ENCODE results near the gene SCLY. TPM values are rescaled to one million over a fixed set of nuclear protein-coding genes. Genes with fewer than 3 reads are reported as not detected.

The SCLY gene
- total and polyA plus RNA-seq, 2 of the 8 experiments (the other 6 are each of a cell fraction or from before 2014, with no cell fraction given): 79.0 to 79.5 TPM

DNA sequence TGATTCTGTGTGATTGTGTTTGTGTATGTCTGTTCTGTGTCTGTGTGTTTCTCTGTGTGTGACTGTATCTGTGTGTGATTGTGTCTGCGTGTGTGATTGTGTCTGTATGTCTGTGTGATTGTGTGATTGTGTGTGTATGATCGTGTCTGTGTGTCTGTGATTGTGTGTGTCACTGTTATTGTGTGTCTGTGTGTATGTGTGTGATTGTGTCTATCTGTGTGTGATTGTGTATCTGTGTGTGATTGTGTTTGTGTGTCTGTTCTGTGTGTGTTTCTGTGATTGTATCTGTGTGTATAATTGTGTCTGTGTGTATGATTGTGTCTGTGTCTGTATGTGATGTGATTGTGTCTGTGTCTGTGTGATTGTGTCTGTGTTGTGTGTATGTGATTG lies 66.0 kb downstream of the SCLY start:
- WGBS, 2 experiments (ENCODE audit: extremely low coverage in 1 of 2, insufficient coverage in 1 of 2, insufficient read length in 1 of 2, insufficient replicate concordance in 2 of 2, low coverage in 1 of 2, low lambda C conversion rate in 2 of 2, missing lambda C conversion rate in 1 of 2): 85% methylated on average over 2 of the region's 2 CpGs; no CpG with 5 or more reads in 1 of the 2 experiments
- H2BK20ac ChIP-seq (ENCODE audit: low read length): 0 out of 2 replicates have a peak overlapping the region, but pooled peaks have one; percentile 6
- no peak overlapping the region for H3K27ac ChIP-seq (ENCODE audit: low read depth, low read length)
- H2BK15ac ChIP-seq (ENCODE audit: low read length): peak overlapping the region; percentile 48
- no peaks in the 10 kb centered on the region for H3K79me1 ChIP-seq (ENCODE audit: low read depth, low read length)
- no peak overlapping the region for H3K23ac ChIP-seq (ENCODE audit: insufficient read length)
- peaks cover 0 to 14% of the 10 kb centered on the region in 2 experiments for H4K20me1 ChIP-seq (replicated peaks in 1 of 2; ENCODE audit: control insufficient read depth in 1 of 2, insufficient read depth in 2 of 2, low read length in 2 of 2)
- peaks cover 15% of the 10 kb centered on the region for H3K23me2 ChIP-seq (ENCODE audit: low read depth, low read length)
- H3K79me2 ChIP-seq (ENCODE audit: control insufficient read depth in 1 of 2, insufficient read depth in 2 of 2, low read length in 2 of 2): no peaks in the 10 kb centered on the region
- H3K4me2 ChIP-seq (ENCODE audit: insufficient read depth in 1 of 2, low read depth in 2 of 2, low read length in 2 of 2): peak overlapping the region in 1 of 2 experiments; percentile 9; a peak in 1 of 4 replicates
- FAIRE-seq (no peak), DNase-seq (ENCODE audit: low read depth in 1 of 2, low spot score in 2 of 2) (no peak)
- no peak overlapping the region; the same call in 1 of the 2 replicates for H3K18ac ChIP-seq (ENCODE audit: extremely low read depth, low read length)
- H3K4me3 ChIP-seq (ENCODE audit: extremely low read depth in 1 of 4, insufficient read depth in 2 of 4, low read depth in 3 of 4, low read length in 4 of 4): no peak overlapping the region
- H2AK5ac ChIP-seq (ENCODE audit: low read depth, low read length): peak overlapping the region; percentile 69
- peak overlapping the region; percentile 69 for H3K56ac ChIP-seq (replicated peaks; ENCODE audit: insufficient read length, low read depth, low read length)
- POLR2A ChIA-PET (ENCODE audit: partially characterized antibody): no interaction called here
- no peak overlapping the region for H4K5ac ChIP-seq (ENCODE audit: insufficient read length, low read depth, low read length)
- H3K4ac ChIP-seq (replicated peaks; ENCODE audit: insufficient read length, low read depth, low read length): peak overlapping the region; percentile 91
- TF ChIP-seq TAF7 (optimal IDR thresholded peaks at IDR 0.05; ENCODE audit: borderline replicate concordance, low read depth, low read length): no peak
- TF ChIP-seq EP300 (IDR thresholded peaks at IDR 0.05; ENCODE audit: borderline replicate concordance in 1 of 2, low read depth in 2 of 2, low read length in 2 of 2): no peak
- no peak for TF ChIP-seq RAD21 (IDR thresholded peaks at IDR 0.05 in 1 of 2, conservative IDR thresholded peaks at IDR 0.05 in 1 of 2; ENCODE audit: low read depth in 2 of 2, low read length in 2 of 2)
- TF ChIP-seq MAFK (IDR thresholded peaks at IDR 0.05; ENCODE audit: low read depth, low read length): no peak
- TF ChIP-seq EGR1 (IDR thresholded peaks at IDR 0.05; ENCODE audit: borderline replicate concordance, low read depth, low read length): no peak
- TF ChIP-seq, protein P1, sequence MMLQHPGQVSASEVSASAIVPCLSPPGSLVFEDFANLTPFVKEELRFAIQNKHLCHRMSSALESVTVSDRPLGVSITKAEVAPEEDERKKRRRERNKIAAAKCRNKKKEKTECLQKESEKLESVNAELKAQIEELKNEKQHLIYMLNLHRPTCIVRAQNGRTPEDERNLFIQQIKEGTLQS (IDR thresholded peaks at IDR 0.05; ENCODE audit: insufficient read depth, low read depth, low read length): no peak
- no peak for TF ChIP-seq SAP30 (IDR thresholded peaks at IDR 0.05; ENCODE audit: insufficient read depth, insufficient replicate concordance, low read length)
- no peak overlapping the region for H2AFZ ChIP-seq (ENCODE audit: low read length)
- no peak overlapping the region for H3K14ac ChIP-seq (ENCODE audit: insufficient read length)
- 0 out of 4 replicates have a peak, but pooled peaks cover 0 to 4% of the 10 kb centered on the region in 2 experiments for H3K9me3 ChIP-seq (ENCODE audit: insufficient read depth in 2 of 2, low read depth in 1 of 2, low read length in 1 of 2)
- H3K4me1 ChIP-seq (replicated peaks in 1 of 4; ENCODE audit: control insufficient read depth in 3 of 4, insufficient read depth in 4 of 4, low read length in 3 of 4): peaks cover 0 to 13% (median 0%) of the 10 kb centered on the region in 4 experiments; a peak in 2 of 7 replicates
- no peak overlapping the region for H2BK12ac ChIP-seq (ENCODE audit: low read depth, low read length)
- CTCF ChIA-PET (ENCODE audit: partially characterized antibody): interaction anchor here (1.0 to 5.3 kb wide), 5 partner anchors 12 to 21 kb away, joined by 3 to 41 read pairs (median 4); partner anchors contain the start of gene KLHL30
- H2BK120ac ChIP-seq (replicated peaks; ENCODE audit: low read depth, low read length): peak overlapping the region; percentile 64
- no peaks in the 10 kb centered on the region for H3K27me3 ChIP-seq (replicated peaks in 1 of 4; ENCODE audit: control insufficient read depth in 3 of 4, extremely low read depth in 1 of 4, insufficient read depth in 3 of 4, low read length in 3 of 4)
- no peak overlapping the region for H3K9ac ChIP-seq (replicated peaks in 1 of 4; ENCODE audit: extremely low read depth in 1 of 4, low read depth in 3 of 4, low read length in 3 of 4)
- no peak overlapping the region for H4K8ac ChIP-seq (ENCODE audit: extremely low read depth, insufficient read depth, low read length)
- H2BK5ac ChIP-seq (ENCODE audit: low read depth, low read length): no peak overlapping the region
- H3K36me3 ChIP-seq (ENCODE audit: control insufficient read depth in 2 of 4, insufficient read depth in 4 of 4, low read length in 3 of 4): no peaks in the 10 kb centered on the region; a peak in 1 of 8 replicates
- peak overlapping the region; percentile 95 for H4K91ac ChIP-seq (replicated peaks; ENCODE audit: insufficient read length, low read length)
